NB4 (cell line): ENCODE measurements around the gene MAGEC1.

Source experiments
- CTCF ChIP-seq: IDR thresholded peaks from one replicate; pipeline ENCODE4 v1.5.1; 2012; ENCODE audit warnings: low read depth, low read length
- MAX ChIP-seq: IDR thresholded peaks from 2 replicates; pipeline ENCODE4 v1.6.1; 2011; ENCODE audit warnings: low read depth, low read length
- POLR2A ChIP-seq: IDR thresholded peaks from 2 replicates; pipeline ENCODE4 v1.6.1; 2011; ENCODE audit warnings: mild to moderate bottlenecking; ENCODE audit not compliant: insufficient read length; ENCODE audit errors: extremely low read depth

- TF ChIP-seq POLR2A (no peak), CTCF (no peak), MAX (no peak)
These were observed 41.7 kb downstream of the MAGEC1 start for GRCh38 chrX:141945426-141945825.
